Kidney (tissue), 14 donors: ENCODE results near the gene PRSS50. TPM values are rescaled to one million over a fixed set of nuclear protein-coding genes. Genes with fewer than 3 reads are reported as not detected.

Experiments
- DNase-seq, 5 donors: peaks; one replicate each; pipeline ENCODE4 v3.0.0-alpha.2; 2013 to 2020
- FAIRE-seq: peaks from 2 replicates; lab custom pipeline; 2012; peaks lifted over from hg19 to GRCh38; lab: Jason Lieb, UNC
- H3K27ac ChIP-seq, 2 donors: one replicate each; pipeline ENCODE4 v1.7.0; 2013; ENCODE audit warnings: low read depth in 2 of 2, low read length in 2 of 2, inconsistent platforms in 1 of 2
- H3K27me3 ChIP-seq: one replicate; pipeline ENCODE4 v1.7.1; 2013; ENCODE audit warnings: low read length, inconsistent platforms; ENCODE audit not compliant: control insufficient read depth, insufficient read depth
- H3K36me3 ChIP-seq, 3 donors: one replicate each; pipeline versions ENCODE4 v1.7.0 to v1.7.1; 2013; ENCODE audit warnings: low read length in 3 of 3, control low read depth in 1 of 3, inconsistent platforms in 1 of 3; ENCODE audit not compliant: insufficient read depth in 3 of 3, control insufficient read depth in 2 of 3
- H3K4me1 ChIP-seq, 3 donors: one replicate each; pipeline versions ENCODE4 v1.7.0 to v1.7.1; 2013; ENCODE audit warnings: low read length in 3 of 3, inconsistent platforms in 1 of 3, low read depth in 1 of 3; ENCODE audit not compliant: control insufficient read depth in 2 of 3, insufficient read depth in 2 of 3
- H3K4me3 ChIP-seq, 3 donors: one replicate each; pipeline versions ENCODE4 v1.7.0 to v1.8.1; 2013; ENCODE audit warnings: low read length in 3 of 3, control low read depth in 1 of 3, inconsistent platforms in 1 of 3
- H3K9ac ChIP-seq, 3 donors: one replicate each; pipeline versions ENCODE4 v1.7.0 to v1.7.1; 2013; ENCODE audit warnings: low read length in 3 of 3, control low read depth in 1 of 3, inconsistent platforms in 1 of 3
- H3K9me3 ChIP-seq, 3 donors: one replicate each; pipeline versions ENCODE4 v1.7.0 to v1.7.1; 2013; ENCODE audit warnings: low read length in 3 of 3, control low read depth in 1 of 3, inconsistent platforms in 1 of 3; ENCODE audit not compliant: control insufficient read depth in 2 of 3, insufficient read depth in 1 of 3
- intact Hi-C: fragments of 100-400 bp; cut with DNase I; formaldehyde crosslinking; loops from one replicate; pipeline ENCODE4 v1.11.1; 2022
- polyA plus RNA-seq: library from polyadenylated mRNA; stranded (reverse); fragments of 350-450 nt; fragmentation: Illumina TruSeq; extraction: RNeasy Lipid Tissue Mini Kit (QIAGEN cat#74804); gene quantifications from one replicate; pipeline ENCODE4 v1.2.3, GENCODE V29; 2014; ENCODE audit warnings: low read depth, low replicate concordance; ENCODE audit not compliant: insufficient read depth
- total RNA-seq: library from RNA; stranded (reverse); fragmentation: NEBNext Ultra II Directional; extraction: Animal tissue kit (Norgen Biotek cat#: 25700); gene quantifications from one replicate; pipeline ENCODE4 v1.2.1, GENCODE V29; 2021
- TF ChIP-seq, protein P1 (sequence below): IDR thresholded peaks from 3 replicates; pipeline ENCODE4 v1.5.1; 2012; ENCODE audit warnings: mild to moderate bottlenecking, moderate library complexity, borderline replicate concordance; ENCODE audit not compliant: insufficient read depth; ENCODE audit errors: extremely low read depth
- donor health status: control.
- donor health status: control.
- donor health status: control.
- donor health status: control.
- donor health status: control.
- donor health status: DM: yes; HTN: yes; CAD: no.
- donor health status: Normal renal cell carcinoma (clear cell type).

PRSS50 gene
- total and polyA plus RNA-seq, 2 donors from 2014 or later: 0.19 to 0.35 TPM

DNA sequence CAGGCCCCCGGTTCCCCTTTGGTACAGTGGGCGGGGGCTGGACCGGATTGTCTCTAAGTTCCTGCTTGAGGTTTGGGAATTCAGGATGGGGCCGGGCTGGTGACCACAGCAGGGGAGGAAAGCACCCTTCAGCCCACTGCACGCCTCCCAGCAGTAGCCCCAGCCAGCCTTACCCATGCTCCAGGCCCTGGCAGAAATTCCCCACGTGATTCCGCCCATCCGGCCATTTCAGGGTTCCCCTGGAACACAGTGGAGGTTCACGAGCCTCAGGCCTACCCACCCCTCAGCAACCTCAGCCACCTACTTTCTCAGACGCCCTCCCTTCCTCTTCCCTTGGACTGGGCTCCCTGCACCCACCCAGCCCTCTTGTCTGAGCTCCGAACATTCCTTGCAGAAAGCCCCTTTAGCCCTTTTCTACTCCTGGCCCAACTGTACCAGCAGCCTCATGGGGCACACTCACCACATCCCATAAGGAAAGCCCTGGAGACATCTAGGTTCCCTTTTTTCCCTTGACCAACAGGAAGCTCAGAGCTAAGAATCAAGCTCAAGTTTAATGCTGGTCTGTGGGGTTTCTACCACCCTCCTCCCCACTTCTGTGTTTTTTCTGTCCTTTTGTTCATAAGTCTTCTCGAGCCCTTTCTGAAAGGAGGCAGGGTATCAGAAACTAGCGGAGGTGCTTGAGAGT, 35.7 kb downstream of the PRSS50 start:
- Histone ChIP-seq H3K4me1 (no peaks in the 10 kb centered on the region), H3K9ac (no peak overlapping the region), H3K4me3 (no peak overlapping the region), H3K36me3 (no peaks in the 10 kb centered on the region), H3K27me3 (no peaks in the 10 kb centered on the region), H3K27ac (no peak overlapping the region), H3K9me3 (no peaks in the 10 kb centered on the region)
- DNase-seq: no peak
- intact Hi-C loops: no loop called here
- TF ChIP-seq, protein P1, sequence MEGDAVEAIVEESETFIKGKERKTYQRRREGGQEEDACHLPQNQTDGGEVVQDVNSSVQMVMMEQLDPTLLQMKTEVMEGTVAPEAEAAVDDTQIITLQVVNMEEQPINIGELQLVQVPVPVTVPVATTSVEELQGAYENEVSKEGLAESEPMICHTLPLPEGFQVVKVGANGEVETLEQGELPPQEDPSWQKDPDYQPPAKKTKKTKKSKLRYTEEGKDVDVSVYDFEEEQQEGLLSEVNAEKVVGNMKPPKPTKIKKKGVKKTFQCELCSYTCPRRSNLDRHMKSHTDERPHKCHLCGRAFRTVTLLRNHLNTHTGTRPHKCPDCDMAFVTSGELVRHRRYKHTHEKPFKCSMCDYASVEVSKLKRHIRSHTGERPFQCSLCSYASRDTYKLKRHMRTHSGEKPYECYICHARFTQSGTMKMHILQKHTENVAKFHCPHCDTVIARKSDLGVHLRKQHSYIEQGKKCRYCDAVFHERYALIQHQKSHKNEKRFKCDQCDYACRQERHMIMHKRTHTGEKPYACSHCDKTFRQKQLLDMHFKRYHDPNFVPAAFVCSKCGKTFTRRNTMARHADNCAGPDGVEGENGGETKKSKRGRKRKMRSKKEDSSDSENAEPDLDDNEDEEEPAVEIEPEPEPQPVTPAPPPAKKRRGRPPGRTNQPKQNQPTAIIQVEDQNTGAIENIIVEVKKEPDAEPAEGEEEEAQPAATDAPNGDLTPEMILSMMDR: no peak
- no peak for FAIRE-seq

GRCh38 chr3:46681387-46681786, 36.3 kb downstream of the PRSS50 start:
- TF ChIP-seq, protein P1: no peak
- intact Hi-C loops: no loop called here
- no peaks in the 10 kb centered on the region for H3K27me3 ChIP-seq
- FAIRE-seq: no peak
- H3K4me1 ChIP-seq: no peaks in the 10 kb centered on the region
- H3K9ac ChIP-seq: no peak overlapping the region
- H3K27ac ChIP-seq: no peak overlapping the region
- no peak for DNase-seq
- no peaks in the 10 kb centered on the region for H3K9me3 ChIP-seq
- no peaks in the 10 kb centered on the region for H3K36me3 ChIP-seq
- no peak overlapping the region for H3K4me3 ChIP-seq

DNA sequence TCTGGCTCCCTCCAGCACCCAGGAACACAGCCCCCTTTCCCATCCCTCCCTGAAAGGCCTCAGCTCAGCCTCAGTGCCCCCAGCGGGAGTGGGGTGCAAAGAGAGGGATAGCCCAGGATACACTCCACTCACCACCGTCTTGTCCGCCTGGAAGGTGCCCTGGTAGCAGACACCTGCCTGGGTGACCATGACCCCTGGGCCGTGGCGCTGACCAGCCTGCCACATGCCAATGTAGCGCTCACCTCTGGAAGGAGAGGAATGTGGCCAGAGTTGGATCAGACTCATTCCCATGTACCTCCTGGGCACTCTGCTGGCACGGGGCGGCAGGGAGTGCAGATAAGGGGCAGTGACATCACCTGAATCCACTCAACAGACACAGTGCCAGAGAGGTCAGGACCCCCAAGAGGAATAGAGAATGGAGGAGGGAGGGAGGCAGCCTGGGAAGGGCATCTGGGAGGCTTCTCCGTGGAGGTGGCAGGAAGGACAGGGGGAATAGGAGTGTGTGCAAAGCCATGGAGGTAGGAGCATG, 37.3 kb downstream of the PRSS50 start:
- TF ChIP-seq, protein P1: no peak
- Histone ChIP-seq H3K36me3 (no peaks in the 10 kb centered on the region), H3K9me3 (no peaks in the 10 kb centered on the region), H3K4me3 (no peak overlapping the region), H3K9ac (no peak overlapping the region), H3K27ac (no peak overlapping the region), H3K4me1 (no peaks in the 10 kb centered on the region), H3K27me3 (no peaks in the 10 kb centered on the region)
- intact Hi-C loops: no loop called here
- FAIRE-seq (no peak), DNase-seq (no peak)
